HEK293 (cell line): Measurements from ENCODE around the gene SLC51A.

ENCODE experiments used
- CTCF ChIA-PET: fragments of 350-600 bp; formaldehyde crosslinking; extraction: SDS; loops from one replicate; lab custom pipeline; 2021; ENCODE audit warnings: antibody characterized with exemption; lab: Yijun Ruan, JAX
- POLR2A ChIA-PET: fragments of 300-600 bp; formaldehyde crosslinking; extraction: SDS; loops from one replicate; lab custom pipeline; 2020; ENCODE audit warnings: antibody characterized with exemption, inconsistent platforms; lab: Yijun Ruan, JAX
- H3K27ac ChIP-seq: fragments of 200-500 bp; sonication (Bioruptor generic); 2 replicates; pipeline ENCODE4 v1.5.1; 2014; ENCODE audit warnings: low read depth, low read length, control low read depth, inconsistent platforms; ENCODE audit errors: extremely low read depth
- H3K36me3 ChIP-seq, 2 experiments: fragments of 200-500 bp in 1 of 2; sonication (Bioruptor generic) in 1 of 2; 1 replicate in 1 of 2; 2 replicates in 1 of 2; pipeline ENCODE4 v1.5.1; 2014 to 2017; ENCODE audit warnings: inconsistent platforms in 2 of 2, low read length in 2 of 2; ENCODE audit not compliant: control insufficient read depth in 2 of 2, insufficient read depth in 1 of 2
- H3K4me1 ChIP-seq: fragments of 200-500 bp; sonication (Bioruptor generic); 2 replicates; pipeline ENCODE4 v1.5.1; 2014; ENCODE audit warnings: mild to moderate bottlenecking, low read length, inconsistent platforms; ENCODE audit not compliant: control insufficient read depth, insufficient read depth
- H3K4me3 ChIP-seq: 2 replicates; pipeline ENCODE4 v1.5.1; 2011; ENCODE audit warnings: low read depth, mild to moderate bottlenecking, control low read depth, low read length, moderate library complexity
- H3K9me3 ChIP-seq: fragments of 200-500 bp; sonication (Bioruptor generic); 2 replicates; pipeline ENCODE4 v1.5.1; 2014; ENCODE audit warnings: low read depth, low read length, inconsistent platforms; ENCODE audit not compliant: control insufficient read depth, insufficient read depth
- ATF2 ChIP-seq: fragments of 450-650 bp; formaldehyde crosslinking; IDR thresholded peaks from 2 replicates; pipeline ENCODE4 v1.5.1; 2016; ENCODE audit warnings: missing biosample characterization, missing genetic modification characterization, low read depth
- EGR2 ChIP-seq: fragments of 450-650 bp; formaldehyde crosslinking; IDR thresholded peaks from 2 replicates; pipeline ENCODE4 v1.5.1; 2016; ENCODE audit warnings: low read depth, missing biosample characterization, missing genetic modification characterization
- HOXA7 ChIP-seq: sonication (generic); formaldehyde crosslinking; IDR thresholded peaks from 2 replicates; pipeline ENCODE4 v1.8.1; 2022; ENCODE audit warnings: missing genetic modification reagents, borderline replicate concordance
- INSM2 ChIP-seq: fragments of 450-650 bp; formaldehyde crosslinking; IDR thresholded peaks from 2 replicates; pipeline ENCODE4 v1.5.1; 2016; ENCODE audit warnings: missing biosample characterization, missing genetic modification characterization
- OSR2 ChIP-seq: fragments of 450-650 bp; formaldehyde crosslinking; IDR thresholded peaks from 2 replicates; pipeline ENCODE4 v1.5.1; 2016; ENCODE audit warnings: missing biosample characterization, missing genetic modification characterization
- PRDM1 ChIP-seq: fragments of 450-650 bp; formaldehyde crosslinking; IDR thresholded peaks from 2 replicates; pipeline ENCODE4; 2016; ENCODE audit warnings: missing biosample characterization, missing genetic modification characterization
- REPIN1 ChIP-seq: fragments of 450-650 bp; formaldehyde crosslinking; IDR thresholded peaks from 2 replicates; pipeline ENCODE4 v1.5.1; 2017; ENCODE audit warnings: missing biosample characterization, missing genetic modification characterization, low read depth
- SP7 ChIP-seq: fragments of 450-650 bp; formaldehyde crosslinking; IDR thresholded peaks from 2 replicates; pipeline ENCODE4 v1.5.1; 2016; ENCODE audit warnings: missing biosample characterization, missing genetic modification characterization
- TRIM28 ChIP-seq: IDR thresholded peaks from 2 replicates; pipeline ENCODE4 v1.6.1; 2011; ENCODE audit warnings: low read length, control low read depth, borderline replicate concordance
- YY1 ChIP-seq: fragments of 450-650 bp; formaldehyde crosslinking; IDR thresholded peaks from 2 replicates; pipeline ENCODE4 v1.5.1; 2018; ENCODE audit warnings: missing biosample characterization, missing genetic modification characterization
- ZBTB17 ChIP-seq: fragments of 450-650 bp; formaldehyde crosslinking; IDR thresholded peaks from 2 replicates; pipeline ENCODE4 v1.5.1; 2016; ENCODE audit warnings: missing biosample characterization, missing genetic modification characterization
- ZBTB49 ChIP-seq: fragments of 450-650 bp; formaldehyde crosslinking; IDR thresholded peaks from 2 replicates; pipeline ENCODE4 v1.5.1; 2016; ENCODE audit warnings: missing biosample characterization, missing genetic modification characterization, low read depth
- ZFP37 ChIP-seq: fragments of 450-650 bp; formaldehyde crosslinking; IDR thresholded peaks from 2 replicates; pipeline ENCODE4 v1.5.1; 2016; ENCODE audit warnings: missing biosample characterization, missing genetic modification characterization
- ZNF121 ChIP-seq: fragments of 450-650 bp; formaldehyde crosslinking; IDR thresholded peaks from 2 replicates; pipeline ENCODE4 v1.5.1; 2016; ENCODE audit warnings: missing biosample characterization, missing genetic modification characterization
- ZNF175 ChIP-seq: fragments of 450-650 bp; formaldehyde crosslinking; IDR thresholded peaks from 2 replicates; pipeline ENCODE4 v1.5.1; 2016; ENCODE audit warnings: missing biosample characterization, missing genetic modification characterization
- ZNF2 ChIP-seq: fragments of 450-650 bp; formaldehyde crosslinking; IDR thresholded peaks from 2 replicates; pipeline ENCODE4 v1.5.1; 2016; ENCODE audit warnings: missing biosample characterization, missing genetic modification characterization
- ZNF26 ChIP-seq: fragments of 450-650 bp; formaldehyde crosslinking; IDR thresholded peaks from 2 replicates; pipeline ENCODE4 v1.5.1; 2016; ENCODE audit warnings: missing biosample characterization, missing genetic modification characterization
- ZNF292 ChIP-seq: fragments of 450-650 bp; formaldehyde crosslinking; IDR thresholded peaks from 2 replicates; pipeline ENCODE4 v1.5.1; 2016; ENCODE audit warnings: low read depth, missing biosample characterization, missing genetic modification characterization, borderline replicate concordance
- ZNF366 ChIP-seq: fragments of 450-650 bp; formaldehyde crosslinking; conservative IDR thresholded peaks from 2 replicates; pipeline ENCODE4 v1.5.1; 2016; ENCODE audit warnings: missing biosample characterization, missing genetic modification characterization
- ZNF433 ChIP-seq: fragments of 450-650 bp; formaldehyde crosslinking; IDR thresholded peaks from 2 replicates; pipeline ENCODE4 v1.5.1; 2016; ENCODE audit warnings: missing biosample characterization, missing genetic modification characterization, low read depth
- ZNF48 ChIP-seq: fragments of 450-650 bp; formaldehyde crosslinking; IDR thresholded peaks from 2 replicates; pipeline ENCODE4 v1.5.1; 2016; ENCODE audit warnings: missing biosample characterization, missing genetic modification characterization
- ZSCAN16 ChIP-seq: fragments of 450-650 bp; formaldehyde crosslinking; IDR thresholded peaks from 2 replicates; pipeline ENCODE4 v1.5.1; 2016; ENCODE audit warnings: missing biosample characterization, missing genetic modification characterization

SLC51A gene

GRCh38 chr3:196216681-196217211 is 412 bp downstream of the SLC51A start:
- no peaks in the 10 kb centered on the region for H3K9me3 ChIP-seq
- ChIA-PET POLR2A (no interaction called here), CTCF (no interaction called here)
- no peaks in the 10 kb centered on the region for H3K4me1 ChIP-seq
- H3K27ac ChIP-seq, result no peak overlapping the region
- no peak overlapping the region for H3K4me3 ChIP-seq
- TF ChIP-seq ZSCAN16 (tag by site-specific recombination) (no peak), ZNF26 (tag by site-specific recombination) (no peak), YY1 (tag by site-specific recombination) (no peak), HOXA7 (CRISPR knock-in tag) (no peak), SP7 (no peak), INSM2 (tag by site-specific recombination) (no peak), ATF2 (no peak), ZFP37 (tag by site-specific recombination) (no peak), ZBTB49 (tag by site-specific recombination) (no peak), ZNF292 (no peak), ZNF433 (tag by site-specific recombination) (no peak), TRIM28 (no peak), REPIN1 (tag by site-specific recombination) (no peak), OSR2 (tag by site-specific recombination) (no peak), ZBTB17 (tag by site-specific recombination) (no peak), ZNF175 (tag by site-specific recombination) (no peak), ZNF48 (tag by site-specific recombination) (no peak), ZNF2 (tag by site-specific recombination) (no peak)
- no peaks in the 10 kb centered on the region for H3K36me3 ChIP-seq

GRCh38 chr3:196217307-196218154 is 1.2 kb downstream of the SLC51A start:
- H3K4me1 ChIP-seq, result no peaks in the 10 kb centered on the region
- no peak overlapping the region for H3K27ac ChIP-seq
- ChIA-PET POLR2A (no interaction called here), CTCF (interaction anchor here (0.6 kb wide), 1 partner anchor 476 kb away, joined by 3 read pairs; no protein-coding TSS in a partner anchor)
- H3K9me3 ChIP-seq, result no peaks in the 10 kb centered on the region
- H3K36me3 ChIP-seq, result no peaks in the 10 kb centered on the region
- TF ChIP-seq EGR2 (tag by site-specific recombination) (no peak), PRDM1 (peak; percentile 97), ZNF366 (peak; percentile 88), SP7 (no peak), ZNF121 (tag by site-specific recombination) (peak; percentile 27; the same call in 1 of the 2 replicates)
- H3K4me3 ChIP-seq, result no peak overlapping the region
